Mesendoderm (in vitro differentiated cells): ENCODE measurements around the gene NUDT3.

ENCODE experiments used
- DNase-seq: peaks from one replicate; pipeline ENCODE4 v3.0.0; 2013
- H2AK5ac ChIP-seq: 2 replicates; pipeline ENCODE4 v1.6.1; 2013; ENCODE audit warnings: low read length, inconsistent platforms
- H2BK120ac ChIP-seq: 2 replicates; pipeline ENCODE4 v1.6.1; 2013; ENCODE audit warnings: low read depth, mild to moderate bottlenecking, low read length, moderate library complexity, mixed read lengths
- H2BK15ac ChIP-seq: replicated peaks from 2 replicates; pipeline ENCODE4 v1.6.1; 2013; ENCODE audit warnings: low read depth, mild to moderate bottlenecking, moderate library complexity
- H2BK5ac ChIP-seq: 2 replicates; pipeline ENCODE4 v1.6.1; 2013; ENCODE audit warnings: low read length, inconsistent platforms
- H3K18ac ChIP-seq: 2 replicates; pipeline ENCODE4 v1.6.1; 2013; ENCODE audit warnings: mild to moderate bottlenecking, low read length, mixed read lengths
- H3K23ac ChIP-seq: one replicate; pipeline ENCODE4 v1.6.1; 2013; ENCODE audit warnings: low read length
- H3K27ac ChIP-seq: 2 replicates; pipeline ENCODE4 v1.5.1; 2013; ENCODE audit warnings: low read depth, mild to moderate bottlenecking, inconsistent platforms, low read length, moderate library complexity
- H3K27me3 ChIP-seq: 2 replicates; pipeline ENCODE4 v1.6.1; 2013; ENCODE audit warnings: low read length, control low read depth, mild to moderate bottlenecking, inconsistent platforms; ENCODE audit not compliant: insufficient read depth, poor library complexity
- H3K36me3 ChIP-seq: 2 replicates; pipeline ENCODE4 v1.6.1; 2013; ENCODE audit warnings: low read length, inconsistent platforms; ENCODE audit not compliant: control insufficient read depth, insufficient read depth
- H3K4ac ChIP-seq: one replicate; pipeline ENCODE4 v1.6.1; 2013; ENCODE audit warnings: low read depth, mild to moderate bottlenecking, low read length, moderate library complexity
- H3K4me1 ChIP-seq: 2 replicates; pipeline ENCODE4 v1.6.1; 2013; ENCODE audit warnings: low read depth, low read length, inconsistent platforms; ENCODE audit not compliant: control insufficient read depth
- H3K4me2 ChIP-seq: 2 replicates; pipeline ENCODE4 v1.6.1; 2013; ENCODE audit warnings: low read length
- H3K4me3 ChIP-seq: 2 replicates; pipeline ENCODE4 v1.5.1; 2013; ENCODE audit warnings: mild to moderate bottlenecking, low read length
- H3K56ac ChIP-seq: one replicate; pipeline ENCODE4 v1.6.1; 2013; ENCODE audit warnings: low read length
- H3K79me1 ChIP-seq: 2 replicates; pipeline ENCODE4 v1.6.1; 2013; ENCODE audit warnings: low read length, inconsistent platforms
- H3K79me2 ChIP-seq: 2 replicates; pipeline ENCODE4 v1.6.1; 2013; ENCODE audit warnings: mild to moderate bottlenecking, low read length; ENCODE audit not compliant: control insufficient read depth, insufficient read depth
- H3K9ac ChIP-seq: 2 replicates; pipeline ENCODE4 v1.6.1; 2013; ENCODE audit warnings: low read length, inconsistent platforms
- H4K5ac ChIP-seq: one replicate; pipeline ENCODE4 v1.6.1; 2013; ENCODE audit warnings: low read length
- H4K8ac ChIP-seq: one replicate; pipeline ENCODE4 v1.6.1; 2013; ENCODE audit warnings: low read depth, mild to moderate bottlenecking, control low read depth, low read length, moderate library complexity
- WGBS: extraction: QIAGEN DNeasy Blood & Tissue Kit; methylation state at CpG from one replicate; pipeline ENCODE4 v1.1.7; 2013; ENCODE audit warnings: low lambda C conversion rate, missing lambda C conversion rate; ENCODE audit not compliant: insufficient coverage; ENCODE audit errors: extremely low coverage; 5-methylcytosine and 5-hydroxymethylcytosine counted together

NUDT3 gene

GRCh38 chr6:34340394-34340793 is 52.1 kb downstream of the NUDT3 start:
- Histone ChIP-seq H3K79me1 (peaks cover 9% of the 10 kb centered on the region), H3K23ac (no peak overlapping the region), H2BK120ac (no peak overlapping the region), H3K56ac (peak overlapping the region; percentile 6), H4K5ac (no peak overlapping the region), H4K8ac (no peak overlapping the region), H3K4me3 (no peak overlapping the region), H3K79me2 (peaks cover 2% of the 10 kb centered on the region), H3K27me3 (no peaks in the 10 kb centered on the region), H2BK15ac (no peak overlapping the region), H3K9ac (no peak overlapping the region), H3K36me3 (no peaks in the 10 kb centered on the region), H3K4ac (no peak overlapping the region), H3K27ac (peak overlapping the region; percentile 26), H3K18ac (no peak overlapping the region), H2BK5ac (peak overlapping the region; percentile 42), H3K4me2 (no peak overlapping the region), H3K4me1 (peaks cover 9% of the 10 kb centered on the region), H2AK5ac (no peak overlapping the region)
- no CpG with 5 or more reads among the region's 3 CpGs for WGBS
- no peak for DNase-seq

DNA sequence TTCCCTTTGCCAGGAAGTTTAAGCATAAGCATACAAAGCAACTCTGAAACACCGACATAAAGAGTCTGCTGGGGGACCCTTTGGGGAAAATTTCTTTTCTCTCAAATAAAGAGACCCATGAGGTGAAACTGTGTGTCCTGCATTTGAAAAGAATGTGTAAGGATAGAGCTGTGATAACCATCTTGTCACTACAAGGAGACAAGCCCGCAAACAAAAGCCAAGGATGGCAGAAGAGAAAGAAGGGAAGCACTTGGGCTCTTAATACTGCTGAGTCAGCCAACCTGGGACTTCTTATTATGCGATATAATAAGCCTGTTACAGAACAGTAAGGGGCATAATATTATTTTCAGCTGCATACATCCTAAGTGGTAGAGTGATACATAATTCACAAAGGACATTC is 52.5 kb downstream of the NUDT3 start:
- Histone ChIP-seq H3K4me1 (peaks cover 9% of the 10 kb centered on the region), H3K79me2 (peaks cover 2% of the 10 kb centered on the region), H2AK5ac (no peak overlapping the region), H2BK15ac (no peak overlapping the region), H4K5ac (no peak overlapping the region), H3K27me3 (no peaks in the 10 kb centered on the region), H4K8ac (no peak overlapping the region), H3K27ac (peak overlapping the region; percentile 26), H2BK120ac (no peak overlapping the region), H2BK5ac (peak overlapping the region; percentile 42), H3K4me3 (no peak overlapping the region), H3K9ac (no peak overlapping the region), H3K36me3 (no peaks in the 10 kb centered on the region), H3K18ac (no peak overlapping the region), H3K4me2 (no peak overlapping the region), H3K56ac (peak overlapping the region; percentile 6), H3K4ac (no peak overlapping the region), H3K79me1 (peaks cover 9% of the 10 kb centered on the region), H3K23ac (no peak overlapping the region)
- peak; percentile 61 for DNase-seq
- WGBS = no CpG with 5 or more reads among the region's 3 CpGs

DNA sequence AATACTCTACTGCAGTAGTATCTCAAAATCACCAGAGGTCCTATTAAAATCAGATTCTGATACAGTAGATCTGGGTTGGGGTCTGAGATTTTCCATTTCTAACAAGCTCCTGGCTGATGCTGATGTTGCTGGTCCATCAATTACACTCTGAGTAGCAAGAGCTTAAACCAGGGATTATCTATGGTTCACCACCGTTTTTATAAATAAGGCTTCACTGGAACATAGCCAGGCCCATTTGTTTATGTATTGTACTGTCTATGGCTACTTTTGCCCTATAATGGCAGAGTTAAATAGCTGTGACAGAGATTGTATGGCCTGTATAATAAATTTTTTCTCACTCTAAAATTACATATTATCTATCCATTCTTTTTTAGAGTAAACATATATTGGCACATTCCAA is 53.0 kb downstream of the NUDT3 start:
- Histone ChIP-seq H3K27ac (no peak overlapping the region), H3K56ac (no peak overlapping the region), H3K4me1 (peaks cover 9% of the 10 kb centered on the region), H3K79me2 (peaks cover 2% of the 10 kb centered on the region), H3K4me3 (no peak overlapping the region), H3K18ac (no peak overlapping the region), H2BK15ac (no peak overlapping the region), H3K9ac (no peak overlapping the region), H4K8ac (no peak overlapping the region), H3K36me3 (no peaks in the 10 kb centered on the region), H2BK5ac (no peak overlapping the region), H3K4ac (no peak overlapping the region), H4K5ac (no peak overlapping the region), H2AK5ac (no peak overlapping the region), H3K27me3 (no peaks in the 10 kb centered on the region), H3K4me2 (no peak overlapping the region), H3K23ac (no peak overlapping the region), H2BK120ac (no peak overlapping the region), H3K79me1 (peaks cover 9% of the 10 kb centered on the region)
- DNase-seq = no peak
- no CpG with 5 or more reads among the region's 1 CpG for WGBS

GRCh38 chr6:34338811-34339210 is 53.7 kb downstream of the NUDT3 start:
- no peak overlapping the region for H3K23ac ChIP-seq
- no peak overlapping the region for H2BK5ac ChIP-seq
- no peak overlapping the region for H3K4ac ChIP-seq
- H4K5ac ChIP-seq = no peak overlapping the region
- H3K9ac ChIP-seq = no peak overlapping the region
- H3K27ac ChIP-seq = no peak overlapping the region
- no peaks in the 10 kb centered on the region for H3K27me3 ChIP-seq
- no peak overlapping the region for H3K4me3 ChIP-seq
- peaks cover 9% of the 10 kb centered on the region for H3K4me1 ChIP-seq
- no CpG with 5 or more reads among the region's 1 CpG for WGBS
- no peaks in the 10 kb centered on the region for H3K36me3 ChIP-seq
- H2BK15ac ChIP-seq = no peak overlapping the region
- no peak overlapping the region for H2BK120ac ChIP-seq
- H3K79me2 ChIP-seq = peaks cover 2% of the 10 kb centered on the region
- H3K18ac ChIP-seq = no peak overlapping the region
- no peak for DNase-seq
- H2AK5ac ChIP-seq = no peak overlapping the region
- H3K4me2 ChIP-seq = no peak overlapping the region
- H3K56ac ChIP-seq = no peak overlapping the region
- H3K79me1 ChIP-seq = peaks cover 11% of the 10 kb centered on the region
- no peak overlapping the region for H4K8ac ChIP-seq

GRCh38 chr6:34338377-34338776 is 54.1 kb downstream of the NUDT3 start:
- no peak overlapping the region for H2BK15ac ChIP-seq
- H3K4me3 ChIP-seq = no peak overlapping the region
- H3K18ac ChIP-seq = no peak overlapping the region
- DNase-seq = no peak
- H3K9ac ChIP-seq = no peak overlapping the region
- no peaks in the 10 kb centered on the region for H3K27me3 ChIP-seq
- no peak overlapping the region for H3K56ac ChIP-seq
- H3K23ac ChIP-seq = no peak overlapping the region
- H3K79me2 ChIP-seq = peaks cover 2% of the 10 kb centered on the region
- H3K27ac ChIP-seq = no peak overlapping the region
- H2BK120ac ChIP-seq = no peak overlapping the region
- H4K5ac ChIP-seq = no peak overlapping the region
- no peak overlapping the region for H2AK5ac ChIP-seq
- H3K4me1 ChIP-seq = peaks cover 9% of the 10 kb centered on the region
- H2BK5ac ChIP-seq = no peak overlapping the region
- H3K4ac ChIP-seq = no peak overlapping the region
- no peak overlapping the region for H4K8ac ChIP-seq
- H3K79me1 ChIP-seq = peaks cover 11% of the 10 kb centered on the region
- no peaks in the 10 kb centered on the region for H3K36me3 ChIP-seq
- no CpG with 5 or more reads among the region's 3 CpGs for WGBS
- no peak overlapping the region for H3K4me2 ChIP-seq

GRCh38 chr6:34334796-34335416 is 57.6 kb downstream of the NUDT3 start:
- H2BK15ac ChIP-seq = no peak overlapping the region
- no peak overlapping the region for H3K56ac ChIP-seq
- DNase-seq = no peak
- no peak overlapping the region for H3K23ac ChIP-seq
- no peak overlapping the region for H3K4ac ChIP-seq
- H3K27me3 ChIP-seq = no peaks in the 10 kb centered on the region
- H3K4me3 ChIP-seq = no peak overlapping the region
- peaks cover 2% of the 10 kb centered on the region for H3K4me1 ChIP-seq
- H2AK5ac ChIP-seq = no peak overlapping the region
- no peak overlapping the region for H3K27ac ChIP-seq
- H3K18ac ChIP-seq = no peak overlapping the region
- no peak overlapping the region for H4K5ac ChIP-seq
- no peaks in the 10 kb centered on the region for H3K36me3 ChIP-seq
- no peak overlapping the region for H3K9ac ChIP-seq
- peaks cover 8% of the 10 kb centered on the region for H3K79me1 ChIP-seq
- H2BK5ac ChIP-seq = no peak overlapping the region
- no peak overlapping the region for H4K8ac ChIP-seq
- H3K4me2 ChIP-seq = no peak overlapping the region
- H3K79me2 ChIP-seq = no peaks in the 10 kb centered on the region
- WGBS = no CpG with 5 or more reads among the region's 3 CpGs
- H2BK120ac ChIP-seq = no peak overlapping the region
